Fibroblast of skin of right biceps (primary cell): ENCODE data around the gene REG1A.

Experiments
- DNase-seq: peaks from one replicate; pipeline ENCODE4 v3.0.0-alpha.2; 2013

The REG1A gene, protein sequence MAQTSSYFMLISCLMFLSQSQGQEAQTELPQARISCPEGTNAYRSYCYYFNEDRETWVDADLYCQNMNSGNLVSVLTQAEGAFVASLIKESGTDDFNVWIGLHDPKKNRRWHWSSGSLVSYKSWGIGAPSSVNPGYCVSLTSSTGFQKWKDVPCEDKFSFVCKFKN

DNA sequence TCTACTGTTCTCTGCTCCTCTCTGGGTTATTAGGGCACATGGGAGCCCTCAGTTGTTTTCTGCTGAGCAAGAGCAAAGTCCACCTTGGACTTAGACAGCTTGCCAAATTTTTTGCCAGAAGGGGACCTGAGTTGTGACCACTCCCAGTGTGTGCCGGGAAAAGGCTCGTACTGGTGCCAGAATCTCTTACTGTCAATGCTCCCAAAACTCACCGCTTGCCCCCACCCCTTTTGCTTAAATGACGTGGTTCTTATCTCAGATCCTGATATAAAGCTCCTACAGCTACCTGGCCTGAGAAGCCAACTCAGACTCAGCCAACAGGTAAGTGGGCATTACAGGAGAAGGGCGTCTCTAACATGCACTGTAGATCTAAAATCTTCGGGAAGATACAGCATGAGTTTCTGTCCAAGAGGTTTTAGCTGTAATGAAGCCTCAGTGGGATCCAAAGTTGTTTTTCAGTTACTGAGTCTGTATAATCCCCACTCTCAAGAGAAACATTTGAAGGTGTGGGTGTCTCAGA, at the start of gene REG1A:
Gene REG1A, plus strand, starts transcription at position 295 of the 520 bp plus-strand sequence. CDS start 374 bp downstream, outside the sequence.
- DNase-seq: no peak

GRCh38 chr2:79071078-79071477, 49.2 kb upstream of the REG1A start:
- no peak for DNase-seq

DNA sequence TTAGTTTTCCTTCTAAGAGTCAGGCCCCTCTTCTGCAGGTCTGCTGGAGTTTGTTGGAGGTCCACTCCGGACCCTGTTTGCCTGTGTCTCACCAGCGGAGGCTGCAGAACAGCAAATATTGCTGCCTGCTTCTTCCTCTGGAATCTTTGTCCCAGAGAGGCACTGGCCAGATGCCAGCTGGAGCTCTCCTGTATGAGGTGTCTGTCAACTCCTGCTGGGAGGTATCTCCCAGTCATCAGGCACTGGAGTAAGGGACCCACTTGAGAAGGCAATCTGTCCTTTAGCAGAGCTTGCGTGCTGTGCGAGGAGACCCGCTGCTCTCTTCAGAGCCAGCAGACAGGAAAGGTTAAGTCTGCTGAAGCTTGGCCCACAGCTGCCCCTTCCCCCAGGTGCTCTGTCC, 37.3 kb upstream of the REG1A start:
- DNase-seq: no peak

GRCh38 chr2:79083597-79084251, 36.6 kb upstream of the REG1A start:
- no peak for DNase-seq

DNA sequence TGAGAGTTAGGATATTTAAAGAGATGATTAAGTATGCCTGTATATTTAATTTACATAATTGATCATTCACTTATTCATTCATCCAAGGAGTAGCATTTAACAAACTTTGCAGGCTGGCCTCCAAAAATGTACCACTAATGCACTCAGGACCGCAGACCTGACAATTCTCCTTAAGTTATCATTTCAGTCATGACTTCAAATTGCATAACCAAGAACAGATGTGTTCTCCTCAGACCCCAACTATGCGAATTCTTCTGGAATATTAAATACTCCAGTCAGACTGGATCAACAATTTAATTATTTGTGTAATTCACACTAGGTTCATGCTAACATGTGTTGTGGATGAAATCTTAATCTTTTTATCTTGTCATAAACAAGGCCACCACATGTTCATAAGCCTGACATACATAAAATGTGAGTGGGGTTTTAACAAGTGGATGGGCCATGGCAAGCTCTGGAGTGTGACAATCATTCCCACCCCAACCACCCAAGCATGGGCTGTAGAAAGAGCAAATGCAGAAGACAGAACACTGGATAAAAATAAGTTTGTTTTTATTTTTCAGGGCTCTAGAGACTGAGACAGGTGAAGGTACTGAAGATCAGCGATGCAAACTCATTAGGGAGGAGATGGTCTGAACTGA, 35.7 kb upstream of the REG1A start:
- DNase-seq: no peak

- DNase-seq: no peak
These were observed 34.9 kb upstream of the REG1A start for GRCh38 chr2:79085382-79085781.

GRCh38 chr2:79086255-79086654, 34.0 kb upstream of the REG1A start:
- DNase-seq: no peak

DNA sequence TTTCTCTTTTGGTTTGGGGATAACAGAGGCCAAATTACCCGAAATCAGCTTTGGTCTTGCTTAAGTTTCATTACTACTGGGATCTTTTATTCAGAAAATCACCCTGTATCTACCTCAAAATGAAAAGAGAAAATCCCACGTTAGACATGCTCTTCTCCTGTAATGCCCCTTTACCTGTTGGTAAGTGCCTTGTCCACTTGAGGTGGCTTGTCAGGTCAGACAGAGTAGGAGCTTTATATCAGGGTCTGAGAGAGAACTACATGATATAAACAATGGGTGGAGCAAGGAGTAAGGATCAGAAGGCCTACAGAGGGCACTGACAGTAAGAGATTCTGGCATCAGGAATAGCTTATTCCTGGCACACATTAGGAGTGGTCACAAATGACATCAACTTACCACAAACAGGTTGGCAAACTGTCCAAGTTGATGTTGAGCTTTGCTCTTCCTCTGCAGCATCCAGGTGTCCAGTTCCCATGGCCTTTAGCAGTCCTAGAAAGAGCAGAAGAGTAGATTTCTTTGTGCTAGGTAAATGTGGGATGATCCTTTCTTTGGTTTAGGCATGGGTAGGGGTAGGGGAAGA, 32.4 kb upstream of the REG1A start, which contains the start of gene REG1B:
Gene REG1B, minus strand, starts transcription at position 209 of the 580 bp plus-strand sequence. CDS start 381 bp downstream, outside the sequence.
- no peak for DNase-seq

DNA sequence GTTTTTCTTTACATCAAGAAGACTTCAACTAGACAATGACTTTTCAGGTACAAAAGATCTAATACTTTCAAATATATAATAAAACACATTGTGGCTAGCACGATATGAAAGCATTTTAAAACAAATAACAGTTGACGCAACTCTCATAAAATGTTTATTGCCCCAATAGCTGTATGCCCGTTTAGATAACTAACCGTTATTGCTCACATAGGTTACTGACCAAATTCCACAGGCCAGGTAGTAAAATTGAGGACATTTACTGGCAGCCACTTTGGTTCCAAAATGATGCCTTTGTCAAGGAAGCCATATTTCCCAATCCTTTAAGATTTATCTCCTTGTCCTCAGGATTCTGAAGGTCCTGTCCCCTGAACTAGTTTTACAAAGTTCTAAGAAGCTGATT, 29.6 kb upstream of the REG1A start:
- no peak for DNase-seq

GRCh38 chr2:79097843-79098242, 22.4 kb upstream of the REG1A start:
- no peak for DNase-seq

GRCh38 chr2:79099140-79099686, 21.1 kb upstream of the REG1A start:
- no peak for DNase-seq

DNA sequence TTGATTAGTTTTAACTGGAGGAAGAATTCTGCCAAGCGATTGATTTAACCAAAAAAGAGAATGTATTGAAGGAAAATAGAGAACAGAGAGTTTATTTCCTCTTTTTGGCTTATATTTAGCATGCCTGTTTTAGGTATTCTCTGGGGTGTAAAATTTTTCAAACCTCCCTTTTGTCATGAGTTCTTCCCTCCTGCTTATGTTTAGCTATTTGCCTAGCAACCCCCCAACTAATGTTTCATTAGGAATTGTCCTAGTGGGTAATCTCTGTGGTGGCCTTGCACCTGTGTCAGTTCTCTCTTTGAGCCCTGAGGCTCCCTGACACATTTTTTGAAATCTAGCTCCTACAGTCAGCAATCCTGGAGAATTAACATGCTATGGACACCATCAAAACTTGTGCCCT, 20.0 kb upstream of the REG1A start:
- DNase-seq: no peak

- DNase-seq: no peak
These were observed 19.3 kb upstream of the REG1A start for GRCh38 chr2:79101024-79101423.

GRCh38 chr2:79103214-79103613, 17.1 kb upstream of the REG1A start:
- no peak for DNase-seq

DNA sequence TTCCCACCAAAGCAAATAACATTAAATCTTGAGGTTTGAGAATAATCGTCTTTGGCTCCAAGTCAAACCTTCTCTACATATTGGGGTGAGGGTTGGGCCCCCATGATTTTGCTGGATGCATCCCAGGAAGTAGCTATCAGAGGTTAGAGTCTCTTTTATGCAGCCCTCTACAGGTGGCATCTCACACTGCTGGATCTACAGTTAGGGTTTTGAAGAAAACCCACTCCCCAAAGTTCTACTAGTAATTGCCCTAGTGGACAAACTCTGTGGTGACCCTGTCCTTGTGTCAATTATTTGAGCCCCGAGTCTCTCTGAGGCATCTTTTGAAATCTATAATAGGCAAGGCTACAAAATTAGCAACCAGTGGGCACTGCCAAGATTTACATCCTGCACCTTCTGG, 15.0 kb upstream of the REG1A start:
- no peak for DNase-seq

DNA sequence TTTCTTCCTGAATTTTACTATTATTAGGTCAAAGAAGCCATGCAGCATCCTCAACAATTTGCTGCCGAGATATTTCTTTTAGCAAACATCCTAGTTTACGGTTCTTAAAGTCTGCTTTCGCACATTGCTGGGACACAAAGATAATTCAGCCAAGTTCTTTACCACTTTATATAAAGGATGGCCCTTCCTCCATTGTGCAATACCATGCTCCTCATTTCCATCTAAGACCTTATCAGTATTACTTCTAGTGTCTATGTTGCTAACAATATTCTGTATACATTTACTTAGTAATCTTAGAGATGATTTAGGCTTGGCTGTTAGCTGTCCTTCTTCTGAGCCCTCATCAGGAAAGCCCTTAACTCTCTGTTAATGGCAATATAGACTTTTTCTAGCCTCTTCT, 8.0 kb upstream of the REG1A start:
- DNase-seq: no peak

DNA sequence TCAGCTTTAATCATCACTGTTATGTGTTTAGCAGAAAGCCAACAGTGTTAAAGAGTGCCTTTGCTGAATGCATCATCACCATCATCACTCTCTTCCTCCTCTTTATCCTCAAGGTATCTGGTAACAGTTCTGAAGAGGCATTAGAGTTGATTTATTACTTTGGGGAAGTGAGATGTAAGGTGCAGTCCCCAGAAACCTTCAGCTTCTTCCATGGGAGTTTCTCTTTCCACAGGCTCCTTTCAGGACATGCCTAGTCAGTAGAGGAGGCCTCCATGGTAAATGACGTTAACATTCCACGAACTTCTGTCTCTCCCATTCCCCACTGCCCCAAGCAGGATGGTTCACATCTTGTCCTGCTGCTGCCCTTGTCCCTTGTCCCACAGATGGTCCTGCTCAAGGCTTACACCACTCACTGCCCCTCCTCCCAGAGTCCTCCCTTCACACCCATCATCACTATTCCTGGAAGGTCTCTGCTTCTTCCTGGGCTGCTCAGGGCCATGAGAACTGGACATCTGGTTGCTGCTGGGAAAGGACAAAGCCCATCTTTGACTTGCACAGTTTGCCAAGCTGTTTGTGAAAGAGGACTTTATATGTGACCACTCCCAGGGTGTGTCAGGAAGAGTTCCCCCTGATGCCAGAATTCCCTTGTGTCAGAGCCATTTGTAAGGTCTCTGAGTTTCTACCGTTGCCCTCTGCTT, 5.3 kb upstream of the REG1A start:
- DNase-seq: no peak

- no peak for DNase-seq
These were observed 3.0 kb upstream of the REG1A start for GRCh38 chr2:79116997-79117928.

- DNase-seq: no peak
These were observed 2.4 kb downstream of the REG1A start for GRCh38 chr2:79122676-79123075.

DNA sequence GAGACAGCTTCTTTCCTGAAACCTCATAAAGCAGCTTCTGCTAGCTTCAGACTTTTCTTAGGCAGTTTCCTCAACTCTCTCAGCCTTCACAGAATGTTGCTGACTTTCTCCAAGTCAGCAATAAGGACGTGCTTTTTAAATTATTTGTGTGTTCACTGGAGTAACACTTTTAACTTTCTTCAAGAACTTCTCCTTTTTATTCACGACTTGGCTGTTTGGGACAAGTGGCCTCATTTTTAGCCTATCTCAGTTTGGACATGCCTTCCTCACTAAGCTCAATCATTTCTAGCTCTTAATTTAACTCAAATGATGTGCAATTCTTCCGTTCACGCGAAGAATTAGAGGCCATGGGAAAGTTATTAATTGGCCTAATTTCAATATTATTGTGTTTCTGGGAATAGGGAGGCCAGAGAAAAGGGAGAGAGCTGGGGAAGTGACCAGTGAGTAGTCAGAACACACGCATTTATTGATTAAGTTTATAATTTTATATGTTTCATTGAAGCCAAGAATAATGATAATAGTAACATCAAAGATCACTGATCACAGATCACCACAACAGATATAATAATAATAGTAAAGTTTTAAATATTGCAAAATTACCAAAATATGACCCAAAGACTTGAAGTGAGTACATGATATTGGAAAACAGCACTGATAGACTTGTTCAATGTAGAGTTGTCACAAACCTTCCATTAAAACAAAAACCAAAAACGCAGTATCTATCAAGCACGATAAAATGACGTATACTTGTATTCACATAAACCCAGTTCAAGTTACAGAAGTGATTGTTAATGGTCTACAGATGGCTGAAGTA, 4.8 kb downstream of the REG1A start:
- DNase-seq: no peak

GRCh38 chr2:79125721-79125985, 5.4 kb downstream of the REG1A start:
- no peak for DNase-seq
